ENCODE data around the gene RAPGEF4.
"Not testable (repeated sequence)": the region's sequence is repeated elsewhere in the genome, so short reads cannot be mapped to it uniquely, and the experiment has no call there.

DNA sequence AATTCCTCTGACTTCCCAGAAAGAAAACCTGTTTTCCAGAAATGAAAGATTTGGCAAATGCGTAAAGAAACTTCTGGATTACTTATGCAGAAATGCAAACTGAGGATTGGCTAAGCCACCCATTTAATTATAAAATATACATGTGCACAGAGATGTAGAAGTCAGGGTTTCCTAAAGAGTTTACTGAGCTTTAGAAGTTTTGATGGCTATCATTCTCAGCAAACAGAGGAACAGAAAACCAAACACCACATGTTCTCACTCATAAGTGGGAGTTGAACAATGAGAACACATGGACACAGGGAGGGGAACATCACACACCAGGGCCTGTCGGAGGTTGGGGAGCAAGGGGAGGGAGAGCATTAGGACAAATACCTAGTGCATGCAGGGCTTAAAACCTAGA lies 302.6 kb downstream of the RAPGEF4 start:
- TF ChIP-seq, protein P1, sequence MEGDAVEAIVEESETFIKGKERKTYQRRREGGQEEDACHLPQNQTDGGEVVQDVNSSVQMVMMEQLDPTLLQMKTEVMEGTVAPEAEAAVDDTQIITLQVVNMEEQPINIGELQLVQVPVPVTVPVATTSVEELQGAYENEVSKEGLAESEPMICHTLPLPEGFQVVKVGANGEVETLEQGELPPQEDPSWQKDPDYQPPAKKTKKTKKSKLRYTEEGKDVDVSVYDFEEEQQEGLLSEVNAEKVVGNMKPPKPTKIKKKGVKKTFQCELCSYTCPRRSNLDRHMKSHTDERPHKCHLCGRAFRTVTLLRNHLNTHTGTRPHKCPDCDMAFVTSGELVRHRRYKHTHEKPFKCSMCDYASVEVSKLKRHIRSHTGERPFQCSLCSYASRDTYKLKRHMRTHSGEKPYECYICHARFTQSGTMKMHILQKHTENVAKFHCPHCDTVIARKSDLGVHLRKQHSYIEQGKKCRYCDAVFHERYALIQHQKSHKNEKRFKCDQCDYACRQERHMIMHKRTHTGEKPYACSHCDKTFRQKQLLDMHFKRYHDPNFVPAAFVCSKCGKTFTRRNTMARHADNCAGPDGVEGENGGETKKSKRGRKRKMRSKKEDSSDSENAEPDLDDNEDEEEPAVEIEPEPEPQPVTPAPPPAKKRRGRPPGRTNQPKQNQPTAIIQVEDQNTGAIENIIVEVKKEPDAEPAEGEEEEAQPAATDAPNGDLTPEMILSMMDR (IDR thresholded peaks at IDR 0.05 in 4 of 5, conservative IDR thresholded peaks at IDR 0.05 in 1 of 5): not testable (repeated sequence)
- not testable (repeated sequence) for TF ChIP-seq POLR2A (IDR thresholded peaks at IDR 0.05)
